Hepatic stellate cell (primary cell): Measurements from ENCODE around the gene IFNAR2.

Source experiments
- DNase-seq: peaks from one replicate; pipeline ENCODE4 v3.0.0; 2011; ENCODE audit warnings: low spot score

IFNAR2 gene

GRCh38 chr21:33268737-33269441 lies 39.2 kb downstream of the IFNAR2 start:
- no peak for DNase-seq

- DNase-seq = no peak
Observed at GRCh38 chr21:33270986-33271385, 41.2 kb downstream of the IFNAR2 start.

- no peak for DNase-seq
Observed at GRCh38 chr21:33273044-33273443, 43.3 kb downstream of the IFNAR2 start.

GRCh38 chr21:33278721-33279120 lies 49.0 kb downstream of the IFNAR2 start:
- no peak for DNase-seq

GRCh38 chr21:33279330-33279820 lies 49.6 kb downstream of the IFNAR2 start:
- DNase-seq = no peak
